Left forelimb (tissue), 1 donor: ENCODE measurements around the gene FBF1.
"Not testable (repeated sequence)": the region's sequence is repeated elsewhere in the genome, so short reads cannot be mapped to it uniquely, and the experiment has no call there.

ENCODE experiments used
- DNase-seq: peaks from one replicate; pipeline ENCODE4 v3.0.0-alpha.2; 2018; ENCODE audit warnings: low spot score

FBF1 gene

DNA sequence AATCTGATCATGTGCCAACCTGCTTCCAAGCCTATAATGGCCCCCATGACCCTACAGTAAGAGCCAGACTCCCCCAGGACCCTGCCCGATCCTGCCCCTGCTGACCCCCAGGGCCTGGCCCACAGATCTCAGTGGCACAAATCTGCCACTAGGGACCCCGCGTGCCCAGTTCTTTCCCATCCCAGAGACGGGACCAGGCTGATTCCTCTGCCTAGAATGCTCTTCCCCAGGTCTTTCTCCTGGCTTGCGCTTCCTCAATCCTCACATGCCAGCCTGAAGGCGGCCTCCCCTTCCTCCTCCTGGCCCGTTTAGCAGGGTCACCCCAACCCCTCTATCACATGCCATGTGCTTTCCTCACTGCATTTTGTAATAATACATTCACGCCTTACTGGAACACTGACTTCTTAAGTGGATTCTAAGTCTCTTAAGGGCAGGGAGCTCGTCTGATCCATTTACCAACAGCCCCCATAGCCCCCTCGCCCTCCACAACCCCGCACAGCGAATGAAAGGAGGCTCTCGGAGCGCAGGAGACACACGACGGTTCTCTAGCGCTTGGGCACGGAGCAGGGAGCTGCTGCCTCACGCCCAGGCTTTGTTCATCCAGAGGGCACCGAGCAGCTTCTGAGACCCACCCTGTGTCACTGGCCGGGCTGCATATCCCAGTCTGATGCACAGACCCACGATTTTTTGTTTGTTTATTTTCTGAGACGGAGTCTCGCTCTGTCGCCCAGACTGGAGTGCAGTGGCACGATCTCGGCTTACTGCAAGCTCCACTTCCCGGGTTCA is 45.3 kb downstream of the FBF1 start:
- DNase-seq = no peak

DNA sequence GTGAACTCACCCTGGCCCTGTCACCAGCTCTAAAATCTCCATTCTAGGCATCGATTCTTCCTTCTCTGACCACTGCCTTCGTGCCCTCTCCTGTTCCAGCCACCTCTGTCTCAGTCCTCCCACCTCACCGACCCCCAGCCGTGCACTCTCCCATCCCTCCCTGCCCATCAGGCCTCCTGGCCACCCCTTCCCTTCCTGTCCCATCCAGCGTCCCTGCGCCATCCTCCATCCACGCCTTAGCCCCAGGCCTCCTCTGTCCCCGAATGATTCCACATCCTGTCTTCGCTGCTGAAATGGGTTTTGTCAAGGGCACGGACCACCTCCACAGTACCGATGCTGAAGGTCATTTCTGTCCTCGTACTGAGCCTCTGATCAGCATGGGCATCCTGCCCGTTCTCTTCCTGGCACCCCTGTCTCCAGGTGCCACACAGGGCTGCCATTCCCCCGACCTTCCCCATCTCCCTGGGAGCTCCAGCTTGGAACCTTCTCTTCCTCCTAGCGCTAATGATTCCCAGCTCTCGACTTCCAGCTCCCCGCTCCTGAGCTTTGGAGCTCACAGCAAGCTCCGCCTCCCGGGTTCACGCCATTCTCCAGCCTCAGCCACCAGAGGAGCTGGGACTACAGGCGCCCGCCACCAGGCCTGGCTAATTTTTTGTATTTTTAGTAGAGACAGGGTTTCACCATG is 46.7 kb downstream of the FBF1 start:
- no peak for DNase-seq

- no peak for DNase-seq
Measured at GRCh38 chr17:75893305-75894048, 47.4 kb downstream of the FBF1 start.

DNA sequence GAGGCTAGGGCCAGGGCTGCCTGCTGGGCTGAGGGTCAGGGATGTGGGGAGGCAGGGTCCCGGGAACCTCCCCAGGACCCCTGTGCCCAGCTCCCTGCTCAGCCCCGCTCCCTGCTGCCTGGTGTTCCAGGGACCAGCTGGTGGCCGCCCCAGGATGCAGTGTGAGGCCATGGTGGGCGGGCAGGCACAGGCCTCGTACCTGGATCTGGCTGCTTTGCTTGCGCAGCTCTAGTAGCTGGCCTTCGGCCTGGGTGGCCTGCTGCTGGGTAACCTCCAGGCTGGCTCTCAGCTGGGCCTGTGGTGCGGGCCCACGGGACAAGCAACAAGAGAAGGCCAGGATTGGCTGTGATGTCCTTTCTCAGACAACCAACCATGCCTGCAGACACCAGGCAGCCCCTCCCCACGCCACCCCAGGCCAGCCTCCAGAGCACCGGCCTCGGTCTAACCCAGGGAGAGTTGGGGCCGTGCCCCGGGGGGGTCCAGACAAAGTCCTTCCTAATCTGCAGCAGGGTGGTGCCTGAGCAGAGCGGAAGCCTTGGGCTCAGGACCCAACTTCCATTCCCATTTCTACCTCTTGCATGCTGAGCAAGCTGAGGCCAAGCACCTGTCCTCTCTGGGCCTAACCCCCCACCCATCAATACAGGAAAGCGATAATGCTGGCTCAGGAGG is 48.2 kb downstream of the FBF1 start:
- DNase-seq = no peak

GRCh38 chr17:75891605-75892555 is 49.0 kb downstream of the FBF1 start:
- DNase-seq = no peak

- no peak for DNase-seq
Measured at GRCh38 chr17:75891022-75891604, 49.7 kb downstream of the FBF1 start.

DNA sequence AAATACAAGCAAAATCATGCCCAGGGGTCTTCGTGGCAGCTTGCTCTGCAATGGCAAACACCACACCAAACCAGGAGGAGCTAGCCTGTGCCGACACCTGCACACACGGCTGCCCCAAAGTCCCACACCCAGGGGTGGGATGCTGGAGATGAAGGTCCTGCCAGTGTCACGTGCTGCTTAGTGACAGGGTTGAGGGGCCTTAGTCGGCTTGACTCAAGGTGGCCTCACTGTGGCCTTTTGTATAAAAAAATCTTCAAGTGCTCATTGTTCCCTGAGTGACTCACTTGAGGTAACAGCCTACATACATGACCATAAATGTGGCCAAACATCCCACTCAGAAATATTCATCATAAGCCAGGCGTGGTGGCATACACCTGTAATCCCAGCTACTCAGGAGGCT is 51.4 kb downstream of the FBF1 start:
- no peak for DNase-seq

GRCh38 chr17:75888484-75888883 is 52.4 kb downstream of the FBF1 start:
- no peak for DNase-seq

DNA sequence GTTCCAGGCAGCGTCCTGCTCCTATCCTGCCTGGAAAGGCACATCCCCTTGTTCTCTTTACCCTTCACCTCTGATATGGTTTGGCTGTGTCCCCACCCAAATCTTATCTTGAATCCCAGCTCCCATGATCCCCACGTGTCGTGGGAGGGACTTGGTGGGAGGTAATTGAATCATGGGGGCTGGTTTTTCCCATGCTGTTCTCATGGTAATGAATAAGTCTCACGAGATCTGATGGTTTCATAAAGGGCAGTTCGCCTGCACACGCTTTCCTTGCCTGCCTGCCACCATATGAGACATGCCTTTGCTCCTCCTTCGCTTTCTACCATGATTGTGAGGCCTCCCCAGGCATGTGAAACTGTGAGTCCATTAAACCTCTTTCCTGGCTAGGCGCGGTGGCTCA is 55.0 kb downstream of the FBF1 start:
- not testable (repeated sequence) for DNase-seq

GRCh38 chr17:75885431-75885830 is 55.4 kb downstream of the FBF1 start:
- no peak for DNase-seq

- no peak for DNase-seq
Measured at GRCh38 chr17:75881678-75882454, 59.0 kb downstream of the FBF1 start.

DNA sequence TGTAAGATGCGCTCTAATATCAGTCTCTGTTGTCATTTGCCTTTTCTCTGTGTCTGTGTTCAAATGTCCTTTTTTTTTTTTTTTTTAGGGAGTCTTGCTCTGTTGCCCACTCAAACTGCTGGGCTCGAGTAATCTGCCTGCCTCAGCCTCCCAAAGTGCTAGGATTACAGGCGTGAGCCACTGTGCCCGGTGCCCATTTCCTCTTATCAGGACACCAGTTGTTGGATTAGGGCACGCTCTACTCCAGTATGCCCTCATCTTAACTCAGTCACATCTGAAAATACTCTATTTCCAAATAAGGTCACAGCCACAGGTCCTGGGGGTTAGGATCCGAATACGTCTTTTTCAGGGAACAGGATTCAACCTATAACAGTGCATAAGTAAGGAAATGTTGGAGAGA is 60.6 kb downstream of the FBF1 start:
- DNase-seq = no peak

GRCh38 chr17:75878174-75878998 is 62.5 kb downstream of the FBF1 start, which contains the start of gene TRIM47:
TRIM47 (minus strand) TSS chr17:75878581; CDS start chr17:75878548, 33 bp downstream.
- DNase-seq = peak; percentile 88

GRCh38 chr17:75877752-75878173 is 63.1 kb downstream of the FBF1 start:
- peak; percentile 77 for DNase-seq

DNA sequence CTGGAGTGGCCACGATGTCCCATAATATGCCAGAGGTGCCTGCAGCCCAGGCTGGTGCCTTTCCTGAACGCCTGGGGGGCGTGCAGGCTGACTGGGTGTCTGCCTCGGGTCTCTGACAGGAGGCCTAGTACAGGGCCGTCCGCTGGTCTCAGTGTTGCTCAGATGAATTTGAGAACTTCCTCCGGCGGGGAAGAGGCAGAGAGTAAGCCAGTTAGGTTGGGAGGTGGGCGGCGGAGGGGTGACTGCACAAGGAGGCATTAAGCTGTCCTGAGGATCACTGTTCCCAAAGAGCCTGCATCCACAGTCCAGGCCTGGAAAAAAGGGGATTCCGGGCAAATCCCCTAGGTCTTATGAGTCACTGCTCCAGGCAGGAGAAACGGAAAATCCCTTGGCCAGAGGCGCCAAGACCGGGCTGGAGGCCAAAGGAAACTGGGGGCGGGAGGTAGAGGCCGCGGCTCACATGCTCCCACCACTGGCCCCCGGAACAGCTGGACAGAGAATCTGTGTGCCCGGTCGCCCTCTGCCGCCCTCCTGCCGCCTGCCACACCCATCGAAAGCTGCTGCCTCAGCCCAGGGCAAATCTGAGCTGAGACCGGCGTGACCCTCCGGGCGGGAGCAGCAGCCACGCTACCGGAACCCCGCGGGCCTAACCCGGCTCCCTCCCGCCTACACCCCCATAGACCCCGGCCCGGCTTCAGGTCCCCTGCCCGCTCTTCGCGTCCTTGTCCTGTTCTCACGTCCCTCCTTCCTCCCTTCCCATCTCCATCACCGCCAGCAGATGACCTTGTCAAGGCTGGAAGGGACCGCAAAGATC is 63.7 kb downstream of the FBF1 start:
- peak; percentile 97 for DNase-seq

DNA sequence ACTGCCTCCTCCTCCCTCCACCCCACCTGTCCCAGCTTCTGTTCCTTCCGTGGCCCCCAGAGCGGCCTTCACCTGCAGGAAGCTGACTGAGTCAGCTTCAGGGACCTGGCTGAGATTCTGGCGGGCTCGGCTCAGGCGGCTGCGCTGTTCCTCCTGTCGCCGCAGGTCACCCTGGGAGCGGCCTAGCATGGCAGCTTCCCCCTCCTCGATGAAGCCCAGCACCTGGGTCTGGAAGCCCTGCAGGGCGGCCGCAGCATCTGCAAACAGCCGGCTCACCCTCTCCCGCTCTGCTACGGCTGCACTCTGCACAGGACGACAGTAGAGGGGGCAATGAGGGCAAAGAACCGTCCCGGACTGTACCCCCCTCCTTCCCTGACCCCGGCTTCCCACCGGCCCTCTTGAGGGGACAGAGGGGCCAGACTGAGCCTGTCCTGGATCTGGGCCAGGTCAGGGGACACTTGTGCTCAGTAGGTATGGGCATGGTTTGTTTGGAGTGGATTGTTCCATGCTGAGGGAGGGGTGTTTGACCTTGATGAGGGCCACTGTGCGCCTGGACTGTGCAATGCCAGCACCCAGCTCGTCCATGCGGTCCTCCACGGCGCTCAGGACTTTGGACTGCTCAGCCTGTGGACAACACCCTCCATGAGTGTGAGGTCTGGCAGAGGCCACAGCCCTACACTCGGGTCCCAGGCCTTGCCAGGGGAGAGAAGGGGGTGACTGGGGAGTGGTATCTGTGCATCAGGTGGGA is 64.5 kb downstream of the FBF1 start:
- no peak for DNase-seq

DNA sequence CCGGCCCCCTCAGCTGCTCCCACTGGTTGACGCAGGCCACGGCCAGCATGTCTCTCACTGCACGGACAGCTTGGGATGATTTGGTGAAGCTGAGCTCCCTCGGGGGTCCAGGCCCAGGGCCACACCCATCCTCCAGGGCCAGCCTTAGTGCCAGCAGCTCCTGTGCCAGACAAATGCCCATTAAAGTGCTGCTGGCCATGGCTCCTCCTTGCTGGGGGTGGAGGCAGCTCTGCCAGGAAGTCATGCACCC is 65.0 kb downstream of the FBF1 start:
- no peak for DNase-seq
